Naive thymus-derived CD4-positive, alpha-beta T cell (primary cell): ENCODE results near the gene ATP13A5. TPM values are rescaled to one million over a fixed set of nuclear protein-coding genes. Genes with fewer than 3 reads are reported as not detected.

Experiments used
- ATAC-seq: fragments of 150-1000 bp; cut with Tn5 transposase; 2 replicates; pipeline ENCODE4 v1.10.0; 2021; ENCODE audit warnings: mild to moderate bottlenecking, moderate library complexity
- CTCF ChIA-PET: fragments of 350-600 bp; sonication (Branson Sonifier 250); formaldehyde crosslinking; loops from one replicate; lab custom pipeline; 2021; ENCODE audit warnings: antibody characterized with exemption; lab: Charles Lee
- POLR2A ChIA-PET: fragments of 350-600 bp; sonication (Branson Sonifier 250); formaldehyde crosslinking; loops from one replicate; lab custom pipeline; 2021; ENCODE audit warnings: antibody characterized with exemption, inconsistent platforms; lab: Charles Lee
- DNase-seq, 9 donors: peaks; one replicate each; pipeline versions ENCODE4 v3.0.0 to v3.0.0-alpha.2; 2020 to 2022; ENCODE audit warnings: mixed read lengths in 1 of 9
- H3K27ac ChIP-seq: one replicate; pipeline ENCODE4 v1.7.0; 2013; ENCODE audit warnings: mild to moderate bottlenecking, low read depth, low read length, moderate library complexity
- H3K27me3 ChIP-seq, 2 donors: one replicate each; pipeline ENCODE4 v1.7.0; 2013; ENCODE audit warnings: low read length in 2 of 2, mild to moderate bottlenecking in 2 of 2, moderate library complexity in 2 of 2; ENCODE audit not compliant: control insufficient read depth in 2 of 2, insufficient read depth in 2 of 2
- H3K36me3 ChIP-seq, 3 experiments: 1 replicate in 2 of 3; 2 replicates in 1 of 3; pipeline ENCODE4 v1.7.0; 2013; ENCODE audit warnings: low read length in 3 of 3, mild to moderate bottlenecking in 3 of 3, moderate library complexity in 1 of 3; ENCODE audit not compliant: insufficient read depth in 3 of 3, control insufficient read depth in 2 of 3
- H3K4me1 ChIP-seq, 2 donors: one replicate each; pipeline ENCODE4 v1.7.0; 2013; ENCODE audit warnings: low read length in 2 of 2, mild to moderate bottlenecking in 2 of 2, moderate library complexity in 1 of 2; ENCODE audit not compliant: control insufficient read depth in 2 of 2, insufficient read depth in 2 of 2
- H3K4me3 ChIP-seq: 2 replicates; pipeline ENCODE4 v1.7.0; 2013; ENCODE audit warnings: mild to moderate bottlenecking, low read length
- H3K9me3 ChIP-seq, 3 experiments: 1 replicate in 2 of 3; 2 replicates in 1 of 3; pipeline ENCODE4 v1.7.0; 2013; ENCODE audit warnings: low read length in 3 of 3; ENCODE audit not compliant: control insufficient read depth in 2 of 3
- H3K27ac Mint-ChIP-seq, 9 donors: one replicate each; pipeline ENCODE4 v1.8.0; 2020 to 2022; ENCODE audit warnings: mixed read lengths in 9 of 9, mild to moderate bottlenecking in 8 of 9, moderate library complexity in 5 of 9, inconsistent platforms in 2 of 9
- H3K27me3 Mint-ChIP-seq, 5 donors: one replicate each; pipeline ENCODE4 v1.8.0; 2021 to 2022; ENCODE audit warnings: mixed read lengths in 5 of 5, mild to moderate bottlenecking in 1 of 5
- H3K36me3 Mint-ChIP-seq, 5 donors: one replicate each; pipeline ENCODE4 v1.8.0; 2020 to 2022; ENCODE audit warnings: mixed read lengths in 5 of 5, mild to moderate bottlenecking in 3 of 5, inconsistent platforms in 1 of 5
- H3K4me1 Mint-ChIP-seq, 7 donors: one replicate each; pipeline ENCODE4 v1.8.0; 2020 to 2022; ENCODE audit warnings: mixed read lengths in 7 of 7, mild to moderate bottlenecking in 3 of 7, inconsistent platforms in 1 of 7
- H3K4me3 Mint-ChIP-seq, 10 donors: one replicate each; pipeline ENCODE4 v1.8.0; 2020 to 2022; ENCODE audit warnings: mild to moderate bottlenecking in 10 of 10, mixed read lengths in 10 of 10, moderate library complexity in 6 of 10, inconsistent platforms in 2 of 10
- H3K9me3 Mint-ChIP-seq, 11 donors: one replicate each; pipeline ENCODE4 v1.8.0; 2020 to 2022; ENCODE audit warnings: mixed read lengths in 11 of 11, mild to moderate bottlenecking in 4 of 11, inconsistent platforms in 1 of 11, moderate library complexity in 1 of 11
- intact Hi-C, 2 donors: fragments of 100-400 bp; cut with micrococcal nuclease; formaldehyde crosslinking; loops; one replicate each; pipeline ENCODE4 v1.15.1; 2023
- polyA plus RNA-seq, 2 donors: library from polyadenylated mRNA; unstranded; fragments of 300-500 nt; fragmentation: Illumina TruSeq; gene quantifications; one replicate each; pipeline ENCODE4 v1.2.3, GENCODE V29; 2021
- total RNA-seq, 6 experiments: library from RNA in 5 of 6; stranded (reverse) in 5 of 6; gene quantifications; 1 replicate in 5 of 6; 2 replicates in 1 of 6; pipeline ENCODE4 v1.2.3 and lab custom pipeline; 2021 to 2026

The ATP13A5 gene
- total and polyA plus RNA-seq, 7 experiments from 2014 or later: not detected

- Histone ChIP-seq H3K4me1 (no peaks in the 10 kb centered on the region), H3K27me3 (peaks cover 0 to 8% of the 10 kb centered on the region in 2 donors), H3K4me3 (no peak overlapping the region), H3K27ac (no peak overlapping the region), H3K9me3 (no peaks in the 10 kb centered on the region), H3K36me3 (no peaks in the 10 kb centered on the region)
- peaks cover 0 to 3% (median 0%) of the 10 kb centered on the region in 11 donors for H3K9me3 Mint-ChIP-seq
- peaks cover 0 to 6% (median 0%) of the 10 kb centered on the region in 7 donors for H3K4me1 Mint-ChIP-seq
- ATAC-seq (no peak), DNase-seq (no peak)
- peaks cover 25 to 41% (median 29%) of the 10 kb centered on the region in 5 donors for H3K27me3 Mint-ChIP-seq
- intact Hi-C loops: no loop called here
- POLR2A ChIA-PET: no interaction called here
- CTCF ChIA-PET: no interaction called here
- H3K36me3 Mint-ChIP-seq: peaks cover 0 to 3% (median 0%) of the 10 kb centered on the region in 5 donors
- no peak overlapping the region for H3K27ac Mint-ChIP-seq
- no peak overlapping the region for H3K4me3 Mint-ChIP-seq
Observed at GRCh38 chr3:193237030-193237429, 141.5 kb downstream of the ATP13A5 start.

- no peak for DNase-seq
- no peak for ATAC-seq
- H3K36me3 Mint-ChIP-seq: no peaks in the 10 kb centered on the region
- Histone ChIP-seq H3K36me3 (no peaks in the 10 kb centered on the region), H3K27ac (no peak overlapping the region), H3K4me1 (no peaks in the 10 kb centered on the region), H3K27me3 (peaks cover 0 to 6% of the 10 kb centered on the region in 2 donors), H3K4me3 (no peak overlapping the region), H3K9me3 (no peaks in the 10 kb centered on the region)
- H3K27me3 Mint-ChIP-seq: peaks cover 22 to 37% (median 26%) of the 10 kb centered on the region in 5 donors
- H3K9me3 Mint-ChIP-seq: peaks cover 0 to 3% (median 0%) of the 10 kb centered on the region in 11 donors
- H3K4me1 Mint-ChIP-seq: peaks cover 0 to 5% (median 0%) of the 10 kb centered on the region in 7 donors
- intact Hi-C loops: no loop called here
- H3K27ac Mint-ChIP-seq: no peak overlapping the region
- ChIA-PET CTCF (no interaction called here), POLR2A (no interaction called here)
- no peak overlapping the region for H3K4me3 Mint-ChIP-seq
Observed at GRCh38 chr3:193236599-193236998, 142.0 kb downstream of the ATP13A5 start.

GRCh38 chr3:193231201-193231600 is 147.4 kb downstream of the ATP13A5 start:
- Histone ChIP-seq H3K36me3 (no peaks in the 10 kb centered on the region), H3K4me3 (no peak overlapping the region), H3K27ac (no peak overlapping the region), H3K4me1 (no peaks in the 10 kb centered on the region), H3K9me3 (no peaks in the 10 kb centered on the region), H3K27me3 (no peaks in the 10 kb centered on the region)
- H3K4me1 Mint-ChIP-seq: no peaks in the 10 kb centered on the region
- no peak overlapping the region for H3K4me3 Mint-ChIP-seq
- no peak overlapping the region for H3K27ac Mint-ChIP-seq
- ATAC-seq (no peak), DNase-seq (no peak)
- intact Hi-C loops: no loop called here
- ChIA-PET POLR2A (no interaction called here), CTCF (no interaction called here)
- peaks cover 0 to 3% (median 0%) of the 10 kb centered on the region in 11 donors for H3K9me3 Mint-ChIP-seq
- peaks cover 0 to 3% (median 0%) of the 10 kb centered on the region in 5 donors for H3K36me3 Mint-ChIP-seq
- peaks cover 3 to 27% (median 13%) of the 10 kb centered on the region in 5 donors for H3K27me3 Mint-ChIP-seq

- intact Hi-C loops: no loop called here
- Mint-ChIP-seq H3K4me3 (no peak overlapping the region), H3K4me1 (no peaks in the 10 kb centered on the region), H3K27ac (no peak overlapping the region), H3K9me3 (peaks cover 0 to 3% (median 0%) of the 10 kb centered on the region in 11 donors), H3K36me3 (peaks cover 0 to 3% (median 0%) of the 10 kb centered on the region in 5 donors), H3K27me3 (peaks cover 3 to 33% (median 13%) of the 10 kb centered on the region in 5 donors)
- Histone ChIP-seq H3K27me3 (no peaks in the 10 kb centered on the region), H3K4me1 (no peaks in the 10 kb centered on the region), H3K4me3 (no peak overlapping the region), H3K27ac (no peak overlapping the region), H3K9me3 (no peaks in the 10 kb centered on the region), H3K36me3 (no peaks in the 10 kb centered on the region)
- ATAC-seq: no peak
- CTCF ChIA-PET: no interaction called here
- DNase-seq: no peak
- POLR2A ChIA-PET: no interaction called here
Observed at GRCh38 chr3:193230610-193231009, 147.9 kb downstream of the ATP13A5 start.

GRCh38 chr3:193229851-193230420 is 148.6 kb downstream of the ATP13A5 start:
- ChIA-PET CTCF (no interaction called here), POLR2A (no interaction called here)
- DNase-seq: no peak
- H3K27ac ChIP-seq: no peak overlapping the region
- H3K9me3 Mint-ChIP-seq: peaks cover 0 to 3% (median 0%) of the 10 kb centered on the region in 11 donors
- peaks cover 0 to 3% (median 0%) of the 10 kb centered on the region in 5 donors for H3K36me3 Mint-ChIP-seq
- no peak overlapping the region for H3K4me3 Mint-ChIP-seq
- ATAC-seq: no peak
- peaks cover 3 to 40% (median 13%) of the 10 kb centered on the region in 5 donors for H3K27me3 Mint-ChIP-seq
- H3K4me3 ChIP-seq: no peak overlapping the region
- H3K36me3 ChIP-seq: no peaks in the 10 kb centered on the region
- no peaks in the 10 kb centered on the region for H3K9me3 ChIP-seq
- H3K4me1 ChIP-seq: no peaks in the 10 kb centered on the region
- H3K27ac Mint-ChIP-seq: no peak overlapping the region
- no peaks in the 10 kb centered on the region for H3K4me1 Mint-ChIP-seq
- intact Hi-C loops: no loop called here
- H3K27me3 ChIP-seq: no peaks in the 10 kb centered on the region

- H3K27me3 ChIP-seq: no peaks in the 10 kb centered on the region
- no peak overlapping the region for H3K27ac ChIP-seq
- no peak overlapping the region for H3K4me3 ChIP-seq
- no peak for DNase-seq
- no peaks in the 10 kb centered on the region for H3K36me3 ChIP-seq
- H3K4me1 ChIP-seq: no peaks in the 10 kb centered on the region
- ChIA-PET POLR2A (no interaction called here), CTCF (no interaction called here)
- H3K27me3 Mint-ChIP-seq: peaks cover 2 to 47% (median 16%) of the 10 kb centered on the region in 5 donors
- intact Hi-C loops: no loop called here
- H3K36me3 Mint-ChIP-seq: peaks cover 0 to 3% (median 0%) of the 10 kb centered on the region in 5 donors
- no peaks in the 10 kb centered on the region for H3K4me1 Mint-ChIP-seq
- no peaks in the 10 kb centered on the region for H3K9me3 ChIP-seq
- no peak overlapping the region for H3K4me3 Mint-ChIP-seq
- ATAC-seq: no peak
- no peak overlapping the region for H3K27ac Mint-ChIP-seq
- H3K9me3 Mint-ChIP-seq: peaks cover 0 to 6% (median 0%) of the 10 kb centered on the region in 11 donors
Observed at GRCh38 chr3:193228206-193228605, 150.3 kb downstream of the ATP13A5 start.
